ENCODE measurements around the gene UBE2H.
A peak's percentile ranks its signal among the peaks of the same experiment; 100 is the strongest.
"Not testable (repeated sequence)": the region's sequence is repeated elsewhere in the genome, so short reads cannot be mapped to it uniquely, and the experiment has no call there.

The UBE2H gene

DNA sequence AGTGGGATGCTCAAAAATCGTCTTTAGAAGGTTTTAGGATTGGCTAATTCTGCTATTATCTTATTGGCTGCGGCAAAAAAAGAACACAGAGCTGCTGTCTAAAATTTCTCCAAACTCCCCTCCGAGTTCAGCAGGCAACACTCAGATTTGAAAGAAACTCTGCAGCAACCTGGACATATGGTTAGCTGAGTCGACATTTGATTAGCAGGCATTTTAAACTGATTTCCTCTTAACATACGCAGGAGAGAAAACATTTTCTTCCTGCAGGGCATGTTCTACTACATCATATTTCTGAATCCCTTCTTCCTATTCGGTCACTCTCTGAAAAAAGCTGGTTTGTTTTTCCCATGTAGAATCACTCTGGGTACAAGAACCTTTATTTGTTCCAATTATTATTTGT, 119.4 kb downstream of the UBE2H start:
- H3K36me3 ChIP-seq (ENCODE audit: control insufficient read depth, insufficient read depth, low read length), result not testable (repeated sequence)
- WGBS, 2 experiments, result 93 to 95% methylated on average over 6 of the region's 6 CpGs

DNA sequence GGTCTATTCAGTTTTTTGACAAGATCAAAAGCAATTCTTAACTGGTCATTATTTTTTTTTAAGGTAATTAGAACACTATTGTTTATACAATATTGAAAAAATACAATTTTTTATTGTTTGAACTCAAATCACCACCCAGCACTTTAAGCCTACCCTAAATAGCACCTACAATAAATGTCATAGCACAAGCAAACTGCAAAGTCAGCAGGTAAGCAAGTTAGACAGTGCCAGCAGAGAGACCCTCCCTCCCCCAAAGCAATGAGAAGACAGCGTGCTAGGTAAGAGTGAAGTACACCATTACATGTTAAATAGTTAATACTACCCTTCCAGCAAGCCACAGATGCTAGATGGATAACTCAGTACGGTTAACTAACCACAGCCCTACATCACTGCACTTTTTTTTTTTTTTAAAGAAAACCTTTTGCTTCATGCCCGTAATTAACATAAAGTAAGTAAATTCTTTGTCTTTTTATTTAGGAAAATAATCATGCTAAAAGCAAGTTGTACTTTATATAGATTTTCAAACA, 120.0 kb downstream of the UBE2H start:
- Histone ChIP-seq H3K9me3 (ENCODE audit: control insufficient read depth, low read length) (no peaks in the 10 kb centered on the region), H3K36me3 (ENCODE audit: control insufficient read depth, insufficient read depth, low read length) (no peaks in the 10 kb centered on the region), H3K27ac (ENCODE audit: insufficient read depth, low read depth, low read length, poor library complexity, severe bottlenecking) (no peak overlapping the region), H3K27me3 (ENCODE audit: control insufficient read depth, insufficient read depth, low read length, poor library complexity, severe bottlenecking) (no peaks in the 10 kb centered on the region), H3K4me1 (ENCODE audit: control insufficient read depth, insufficient read depth, low read length) (peaks cover 28% of the 10 kb centered on the region), H3K4me3 (ENCODE audit: insufficient read depth, low read depth, low read length) (no peak overlapping the region)
- WGBS, 2 experiments, result 97 to 100% methylated on average over 2 of the region's 3 CpGs

More for the DNA sequence above, 119.4 kb downstream of the UBE2H start:
- H3K4me3 ChIP-seq (ENCODE audit: insufficient read depth, low read depth, low read length); H3K9me3 ChIP-seq (ENCODE audit: control insufficient read depth, low read length); H3K27ac ChIP-seq (ENCODE audit: insufficient read depth, low read depth, low read length, poor library complexity, severe bottlenecking); H3K27me3 ChIP-seq (ENCODE audit: control insufficient read depth, insufficient read depth, low read length, poor library complexity, severe bottlenecking): not testable (repeated sequence)
- peaks cover 28% of the 10 kb centered on the region for H3K4me1 ChIP-seq (ENCODE audit: control insufficient read depth, insufficient read depth, low read length)

DNA sequence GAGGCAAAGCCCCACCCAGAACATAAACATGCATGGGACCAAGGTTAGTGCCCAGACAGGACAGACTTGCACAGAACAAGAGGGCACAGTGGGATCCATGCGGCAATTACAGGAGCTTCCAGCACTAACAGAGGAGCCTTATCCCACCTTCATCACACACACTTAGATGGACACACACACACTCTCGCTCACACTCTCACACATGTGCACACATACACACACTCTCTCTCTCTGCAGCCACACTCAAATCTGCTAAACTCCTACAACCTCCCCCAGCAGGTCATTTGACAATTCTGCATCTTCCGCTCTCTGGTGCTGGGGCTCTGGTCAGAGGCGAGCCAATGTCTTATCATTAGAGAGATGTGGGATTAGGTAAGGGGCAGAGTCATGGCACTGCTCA, 120.5 kb downstream of the UBE2H start:
- peaks cover 26% of the 10 kb centered on the region for H3K4me1 ChIP-seq (ENCODE audit: control insufficient read depth, insufficient read depth, low read length)
- 96% methylated on average over 4 of the region's 4 CpGs for WGBS, 2 experiments
- no peak overlapping the region for H3K4me3 ChIP-seq (ENCODE audit: insufficient read depth, low read depth, low read length)
- no peaks in the 10 kb centered on the region for H3K9me3 ChIP-seq (ENCODE audit: control insufficient read depth, low read length)
- H3K36me3 ChIP-seq (ENCODE audit: control insufficient read depth, insufficient read depth, low read length), result no peaks in the 10 kb centered on the region
- H3K27me3 ChIP-seq (ENCODE audit: control insufficient read depth, insufficient read depth, low read length, poor library complexity, severe bottlenecking), result no peaks in the 10 kb centered on the region
- H3K27ac ChIP-seq (ENCODE audit: insufficient read depth, low read depth, low read length, poor library complexity, severe bottlenecking), result no peak overlapping the region

DNA sequence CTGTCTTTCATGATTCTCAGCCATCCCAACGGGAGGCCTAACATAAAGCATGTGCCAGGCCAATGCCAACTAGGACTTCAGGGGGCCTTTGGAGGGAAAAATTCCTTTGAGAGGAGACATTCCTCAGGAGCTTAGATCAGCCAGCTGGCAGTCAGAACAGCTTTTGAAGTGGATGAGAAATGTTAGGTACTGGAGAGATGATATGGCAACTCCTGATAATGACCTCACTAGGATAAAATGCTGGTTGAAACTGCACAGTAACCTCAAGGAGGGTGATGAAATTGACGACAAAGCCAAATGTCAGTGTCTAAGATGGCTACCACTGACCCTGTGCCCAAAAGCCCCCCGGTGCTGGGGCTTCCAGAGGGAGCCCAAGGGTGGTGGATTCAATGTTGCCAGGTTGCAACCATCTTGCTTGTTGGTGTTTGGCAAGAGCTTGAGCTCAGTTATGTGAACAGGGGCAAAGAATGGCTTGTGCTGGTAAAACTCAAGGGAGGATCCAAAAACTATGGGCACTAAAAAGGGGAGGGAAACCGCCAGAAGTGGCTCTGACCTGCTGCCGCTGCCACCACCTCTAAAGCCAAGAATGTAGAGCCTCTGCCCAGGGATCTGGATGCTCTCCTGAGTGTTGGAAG, 121.2 kb downstream of the UBE2H start:
- WGBS, 2 experiments, result 83% methylated on average over 5 of the region's 5 CpGs
- Histone ChIP-seq H3K4me1 (ENCODE audit: control insufficient read depth, insufficient read depth, low read length) (peaks cover 20% of the 10 kb centered on the region), H3K27ac (ENCODE audit: insufficient read depth, low read depth, low read length, poor library complexity, severe bottlenecking) (peak overlapping the region; percentile 52)

DNA sequence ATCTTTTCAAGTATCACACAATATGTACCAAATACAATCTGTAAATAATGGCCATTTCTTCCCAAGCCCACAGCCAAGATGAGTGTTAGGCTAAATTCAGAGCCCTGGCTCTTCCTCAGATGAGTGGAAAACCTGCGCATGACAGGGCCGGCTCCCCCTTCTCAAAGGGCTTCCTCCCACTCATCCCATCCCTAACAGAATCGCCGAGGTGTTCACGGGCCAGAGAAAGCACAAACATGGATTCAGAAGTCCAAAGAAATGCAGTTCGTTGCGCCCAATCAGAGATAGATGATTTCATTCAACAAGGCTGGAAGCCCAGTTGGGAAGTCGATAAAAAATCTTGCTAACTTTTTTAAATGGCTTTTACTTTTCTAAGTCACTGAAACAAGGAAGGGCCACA, 121.8 kb downstream of the UBE2H start:
- Histone ChIP-seq H3K9me3 (ENCODE audit: control insufficient read depth, low read length) (no peaks in the 10 kb centered on the region), H3K27ac (ENCODE audit: insufficient read depth, low read depth, low read length, poor library complexity, severe bottlenecking) (peak overlapping the region; percentile 2), H3K4me3 (ENCODE audit: insufficient read depth, low read depth, low read length) (no peak overlapping the region), H3K4me1 (ENCODE audit: control insufficient read depth, insufficient read depth, low read length) (peaks cover 14% of the 10 kb centered on the region), H3K36me3 (ENCODE audit: control insufficient read depth, insufficient read depth, low read length) (no peaks in the 10 kb centered on the region), H3K27me3 (ENCODE audit: control insufficient read depth, insufficient read depth, low read length, poor library complexity, severe bottlenecking) (no peaks in the 10 kb centered on the region)
- 89 to 92% methylated on average over 8 of the region's 8 CpGs for WGBS, 2 experiments

More for the DNA sequence above, 121.2 kb downstream of the UBE2H start:
- Histone ChIP-seq H3K36me3 (ENCODE audit: control insufficient read depth, insufficient read depth, low read length) (no peaks in the 10 kb centered on the region), H3K9me3 (ENCODE audit: control insufficient read depth, low read length) (no peaks in the 10 kb centered on the region), H3K27me3 (ENCODE audit: control insufficient read depth, insufficient read depth, low read length, poor library complexity, severe bottlenecking) (no peaks in the 10 kb centered on the region), H3K4me3 (ENCODE audit: insufficient read depth, low read depth, low read length) (no peak overlapping the region)

DNA sequence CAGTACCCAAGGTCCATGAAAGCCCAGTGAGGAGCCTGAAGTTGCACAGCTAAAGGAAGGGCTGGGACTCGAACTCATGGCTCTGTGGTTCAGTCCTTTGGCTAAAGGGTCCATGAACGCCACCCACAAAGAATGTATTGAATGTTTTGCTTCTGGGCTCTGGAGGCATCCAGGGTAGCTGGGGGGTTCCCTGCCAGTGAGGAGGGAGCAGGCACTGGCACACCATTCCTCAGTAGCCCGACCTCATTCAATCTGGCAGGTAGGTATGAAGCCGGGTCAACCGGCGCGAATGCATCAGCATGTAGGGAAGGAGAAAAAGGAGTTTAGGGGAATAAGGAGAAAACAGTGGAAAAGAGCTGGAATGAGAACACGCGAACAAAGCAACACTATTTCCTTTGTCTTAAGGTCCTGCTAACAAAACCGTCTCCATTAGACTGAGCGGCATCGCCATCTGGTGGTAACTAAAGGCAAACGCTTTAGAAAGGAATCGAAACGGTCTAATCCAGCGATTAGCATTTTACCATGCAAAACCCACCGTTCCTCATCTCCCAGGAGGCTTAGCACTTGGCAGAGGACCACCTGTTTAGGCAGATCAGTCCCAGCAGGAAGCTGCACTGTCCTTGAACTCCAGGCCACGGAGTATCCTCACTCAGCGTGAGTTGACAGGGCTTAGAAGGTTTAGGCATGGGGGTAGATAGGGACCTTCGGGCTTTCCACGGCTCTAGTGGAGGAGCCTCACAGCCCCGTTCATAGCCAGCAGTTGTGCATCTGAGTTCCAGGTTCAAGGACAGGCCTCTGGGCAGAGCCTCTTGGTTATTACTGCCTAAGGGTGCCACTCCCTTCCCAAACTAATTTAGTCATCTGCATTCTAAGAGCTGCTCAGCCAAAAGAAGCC, 122.8 kb downstream of the UBE2H start:
- Histone ChIP-seq H3K27me3 (ENCODE audit: control insufficient read depth, insufficient read depth, low read length, poor library complexity, severe bottlenecking) (no peaks in the 10 kb centered on the region), H3K27ac (ENCODE audit: insufficient read depth, low read depth, low read length, poor library complexity, severe bottlenecking) (peak overlapping the region; percentile 73), H3K4me3 (ENCODE audit: insufficient read depth, low read depth, low read length) (no peak overlapping the region), H3K4me1 (ENCODE audit: control insufficient read depth, insufficient read depth, low read length) (peaks cover 6% of the 10 kb centered on the region), H3K36me3 (ENCODE audit: control insufficient read depth, insufficient read depth, low read length) (no peaks in the 10 kb centered on the region), H3K9me3 (ENCODE audit: control insufficient read depth, low read length) (no peaks in the 10 kb centered on the region)
- WGBS, 2 experiments, result 22 to 26% methylated on average over 22 of the region's 22 CpGs

DNA sequence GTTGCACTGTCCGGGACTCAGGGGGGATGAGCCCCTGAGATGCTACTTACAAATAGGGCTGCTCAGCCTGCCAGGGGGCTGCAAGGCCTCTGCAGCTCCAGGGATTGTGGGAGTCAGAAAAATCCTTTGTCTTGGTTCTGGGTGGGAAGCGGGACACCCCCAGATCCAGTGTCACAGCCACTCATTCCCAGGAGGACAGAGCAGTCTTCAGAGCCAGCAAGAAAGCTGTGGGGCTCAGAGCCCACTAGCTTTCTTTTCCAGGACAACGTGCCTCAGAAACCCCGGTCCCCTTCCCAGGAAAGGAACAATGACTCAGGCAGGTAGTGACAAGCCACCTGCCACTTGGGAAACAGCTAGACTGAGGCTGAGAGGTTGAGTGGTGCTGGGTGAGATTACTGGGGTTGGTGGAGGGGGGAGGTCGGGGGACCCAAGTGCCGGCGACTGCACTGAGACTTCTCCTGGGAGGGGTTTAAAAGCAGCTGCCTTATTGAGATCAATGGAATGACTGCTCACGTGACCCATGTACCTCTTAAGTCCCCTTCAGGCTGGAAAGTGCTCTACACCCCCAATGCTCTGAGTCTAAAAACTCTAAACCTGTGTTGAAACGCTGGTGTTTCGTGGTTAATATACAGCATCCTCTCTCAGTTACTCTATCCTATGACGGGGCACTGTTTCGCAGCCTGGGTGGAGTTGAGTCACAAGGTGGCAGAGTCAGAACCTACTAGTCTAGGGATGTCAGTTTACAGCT, 123.6 kb downstream of the UBE2H start:
- Histone ChIP-seq H3K36me3 (ENCODE audit: control insufficient read depth, insufficient read depth, low read length) (no peaks in the 10 kb centered on the region), H3K4me1 (ENCODE audit: control insufficient read depth, insufficient read depth, low read length) (peaks cover 6% of the 10 kb centered on the region), H3K4me3 (ENCODE audit: insufficient read depth, low read depth, low read length) (no peak overlapping the region), H3K27ac (ENCODE audit: insufficient read depth, low read depth, low read length, poor library complexity, severe bottlenecking) (peak overlapping the region; percentile 73), H3K27me3 (ENCODE audit: control insufficient read depth, insufficient read depth, low read length, poor library complexity, severe bottlenecking) (no peaks in the 10 kb centered on the region), H3K9me3 (ENCODE audit: control insufficient read depth, low read length) (no peaks in the 10 kb centered on the region)
- 82 to 88% methylated on average over 12 of the region's 12 CpGs for WGBS, 2 experiments

DNA sequence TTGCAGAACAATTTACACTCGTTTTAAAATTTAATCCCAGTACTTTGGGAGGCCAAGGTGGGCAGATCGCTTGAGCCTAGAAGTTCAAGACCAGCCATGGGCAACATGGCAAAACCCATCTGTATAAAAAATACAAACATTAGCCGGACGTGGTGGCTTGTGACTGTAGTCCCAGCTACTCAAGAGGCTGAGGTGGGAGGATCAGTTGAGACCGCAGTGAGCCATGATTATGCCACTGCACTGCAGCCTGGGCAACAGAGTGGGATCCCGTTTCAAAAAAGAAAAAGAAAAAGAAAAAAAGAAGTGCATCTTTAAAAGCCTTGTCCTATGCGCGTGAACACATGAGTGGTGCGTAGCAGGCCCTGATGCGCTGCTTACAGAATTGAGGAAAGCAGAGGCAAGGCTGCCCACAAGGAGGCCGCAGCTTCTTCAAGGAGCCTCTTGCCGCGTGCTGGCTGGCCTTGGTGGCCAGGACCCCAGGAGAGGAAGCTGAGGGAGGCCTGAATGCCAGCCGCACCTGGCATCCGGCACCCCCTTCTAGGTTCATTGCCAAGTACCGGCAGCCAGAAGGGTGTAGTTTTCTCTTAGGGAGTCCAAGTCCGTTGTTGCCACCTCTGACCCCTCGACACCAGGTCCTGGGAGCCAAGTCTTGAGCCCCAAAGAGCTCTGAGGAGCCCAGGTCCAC, 124.5 kb downstream of the UBE2H start:
- 94 to 95% methylated on average over 18 of the region's 18 CpGs for WGBS, 2 experiments
- H3K27ac ChIP-seq (ENCODE audit: insufficient read depth, low read depth, low read length, poor library complexity, severe bottlenecking), result no peak overlapping the region
- H3K4me1 ChIP-seq (ENCODE audit: control insufficient read depth, insufficient read depth, low read length), result peaks cover 6% of the 10 kb centered on the region
- no peaks in the 10 kb centered on the region for H3K9me3 ChIP-seq (ENCODE audit: control insufficient read depth, low read length)
- H3K27me3 ChIP-seq (ENCODE audit: control insufficient read depth, insufficient read depth, low read length, poor library complexity, severe bottlenecking), result no peaks in the 10 kb centered on the region
- no peaks in the 10 kb centered on the region for H3K36me3 ChIP-seq (ENCODE audit: control insufficient read depth, insufficient read depth, low read length)
- no peak overlapping the region for H3K4me3 ChIP-seq (ENCODE audit: insufficient read depth, low read depth, low read length)

DNA sequence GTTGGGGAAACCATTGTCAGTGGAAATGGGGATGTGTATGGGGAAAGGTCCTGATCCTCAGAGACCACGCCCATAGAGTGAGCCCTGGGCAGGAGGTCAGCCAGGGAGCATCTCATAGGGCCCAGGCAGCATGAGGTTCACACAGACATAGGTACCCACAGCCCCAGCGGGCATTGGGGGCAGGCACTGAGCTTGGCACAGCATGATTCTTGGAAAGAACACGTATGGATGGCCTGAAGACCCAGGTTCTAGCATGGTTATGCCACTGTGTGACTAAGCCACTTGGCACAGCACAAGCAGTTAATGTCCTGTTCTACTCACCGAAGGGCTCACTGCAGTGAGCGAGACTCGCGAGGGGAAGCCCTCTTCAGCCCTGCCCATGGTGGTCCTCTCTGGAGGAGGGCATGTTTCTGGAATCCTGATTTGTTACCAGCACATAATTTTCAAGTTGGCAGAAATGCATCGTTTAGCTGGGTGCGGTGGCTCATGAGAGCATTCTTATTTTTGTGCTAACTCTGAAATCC, 125.2 kb downstream of the UBE2H start:
- H3K36me3 ChIP-seq (ENCODE audit: control insufficient read depth, insufficient read depth, low read length), result no peaks in the 10 kb centered on the region
- H3K27ac ChIP-seq (ENCODE audit: insufficient read depth, low read depth, low read length, poor library complexity, severe bottlenecking), result no peak overlapping the region
- peaks cover 6% of the 10 kb centered on the region for H3K4me1 ChIP-seq (ENCODE audit: control insufficient read depth, insufficient read depth, low read length)
- H3K9me3 ChIP-seq (ENCODE audit: control insufficient read depth, low read length), result no peaks in the 10 kb centered on the region
- no peaks in the 10 kb centered on the region for H3K27me3 ChIP-seq (ENCODE audit: control insufficient read depth, insufficient read depth, low read length, poor library complexity, severe bottlenecking)
- WGBS, 2 experiments, result 95 to 96% methylated on average over 9 of the region's 9 CpGs
- H3K4me3 ChIP-seq (ENCODE audit: insufficient read depth, low read depth, low read length), result no peak overlapping the region

Measured in ectodermal cell (in vitro differentiated cells).